Adrenal gland (tissue), 12 donors: Measurements from ENCODE around the gene ZNF487. TPM values are rescaled to one million over a fixed set of nuclear protein-coding genes. Genes with fewer than 3 reads are reported as not detected.

Experiments
- DNase-seq, 7 donors: peaks; one replicate each; pipeline ENCODE4 v3.0.0-alpha.2; 2019 to 2020
- H3K27ac ChIP-seq, 5 donors: fragments of 200-600 bp; sonication (generic) in 4 of 5; 1 replicate in 3 of 5; 2 replicates in 2 of 5; pipeline versions ENCODE4 v1.5.1 to v1.8.0; 2016 to 2020; ENCODE audit warnings: mild to moderate bottlenecking in 1 of 5
- H3K27me3 ChIP-seq: fragments of 200-600 bp; 2 replicates; pipeline ENCODE4 v1.8.0; 2021
- H3K36me3 ChIP-seq, 2 donors: fragments of 200-600 bp; replicated peaks in 1 of 2; 1 replicate in 1 of 2; 2 replicates in 1 of 2; pipeline versions ENCODE4 v1.5.1 to v1.8.0; 2018 to 2022
- H3K4me1 ChIP-seq, 2 donors: fragments of 200-600 bp; replicated peaks in 1 of 2; 1 replicate in 1 of 2; 2 replicates in 1 of 2; pipeline versions ENCODE4 v1.5.1 to v1.8.0; 2018 to 2021
- H3K4me3 ChIP-seq, 4 donors: fragments of 200-600 bp; sonication (generic) in 3 of 4; one replicate each; pipeline ENCODE4 v1.5.1; 2016 to 2018
- H3K9me3 ChIP-seq, 3 donors: fragments of 200-600 bp; sonication (generic) in 1 of 3; replicated peaks in 1 of 3; 1 replicate in 2 of 3; 2 replicates in 1 of 3; pipeline versions ENCODE4 v1.5.1 to v1.8.0; 2016 to 2021
- POLR2A ChIP-seq, 2 donors: fragments of 450-650 bp; IDR thresholded peaks; one replicate each; pipeline ENCODE4 v1.6.1; 2017; ENCODE audit warnings: antibody characterized with exemption in 2 of 2, mild to moderate bottlenecking in 2 of 2, moderate library complexity in 1 of 2
- WGBS, 4 donors: extraction: QIAGEN DNeasy Blood & Tissue Kit in 2 of 4; methylation state at CpG; one replicate each; pipeline versions ENCODE4 v1.1.5 to v1.1.7; 2013 to 2017; 5-methylcytosine and 5-hydroxymethylcytosine counted together
- intact Hi-C, 2 donors: fragments of 100-400 bp; cut with DNase I; formaldehyde crosslinking; loops; one replicate each; pipeline versions ENCODE4 v1.14.1 to v1.15.0; 2022 to 2023
- polyA plus RNA-seq, 3 donors: library from polyadenylated mRNA; stranded (reverse); fragments of 200-250 nt in 2 of 3; fragments of 350-450 nt in 1 of 3; fragmentation: Illumina TruSeq in 1 of 3; extraction: RNeasy Lipid Tissue Mini Kit (QIAGEN cat#74804) in 1 of 3; gene quantifications; one replicate each; pipeline ENCODE4 v1.2.3, GENCODE V29; 2013 to 2014
- total RNA-seq, 9 donors: library from RNA; depleted of rRNA in 4 of 9; stranded (reverse); fragments of >200 nt in 4 of 9; fragments of 120-200 nt in 1 of 9; fragmentation: NEBNext Ultra II Directional in 1 of 9; extraction: Animal tissue kit (Norgen Biotek cat#: 25700) in 1 of 9; gene quantifications; one replicate each; pipeline versions ENCODE4 v1.1.0 to v1.2.4, GENCODE V29; 2013 to 2023
- TF ChIP-seq, protein P1 (sequence below), 6 experiments: fragments of 450-650 bp in 4 of 6; fragments of 200-600 bp in 2 of 6; sonication (generic) in 1 of 6; IDR thresholded peaks; 1 replicate in 5 of 6; 2 replicates in 1 of 6; pipeline versions ENCODE4 v1.5.1 to v1.8.0; 2016 to 2021; ENCODE audit warnings: antibody characterized with exemption in 6 of 6, mild to moderate bottlenecking in 2 of 6, moderate library complexity in 1 of 6
- donor health status: healthy with polysubstance abuse.
- donor health status: Bipolar disorder and iron deficiency.
- donor health status: DM: yes; HTN: yes; CAD: no.
- donor health status: DM: no; HTN: no; CAD: no.
- donor health status: DM: no; HTN: no; CAD: no.
- donor health status: DM: yes; HTN: yes; CAD: no.

Gene ZNF487
- total and polyA plus RNA-seq, 12 donors: 2.1 to 10.1 (median 5.7) TPM

DNA sequence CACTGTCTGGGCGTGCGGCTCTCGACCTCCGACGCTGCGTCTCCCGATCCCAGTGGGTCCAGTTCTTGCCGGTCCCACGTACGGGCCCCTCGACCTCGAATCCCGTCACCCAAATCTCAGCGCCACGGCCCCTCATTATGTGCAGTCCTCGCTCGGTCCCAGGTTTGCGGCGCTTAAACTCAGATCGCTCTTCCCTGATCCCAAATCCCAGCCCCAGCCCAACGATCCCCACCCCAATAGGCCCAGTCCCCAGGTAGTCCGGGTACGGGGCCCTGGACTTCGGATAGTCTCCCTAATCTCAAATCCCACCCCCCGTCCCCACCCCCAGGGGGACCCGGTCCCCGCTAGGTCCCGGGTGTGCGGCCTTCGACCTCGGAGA is 28.6 kb upstream of the ZNF487 start:
- TF ChIP-seq POLR2A (IDR thresholded peaks at IDR 0.05): no peak
- TF ChIP-seq, protein P1, sequence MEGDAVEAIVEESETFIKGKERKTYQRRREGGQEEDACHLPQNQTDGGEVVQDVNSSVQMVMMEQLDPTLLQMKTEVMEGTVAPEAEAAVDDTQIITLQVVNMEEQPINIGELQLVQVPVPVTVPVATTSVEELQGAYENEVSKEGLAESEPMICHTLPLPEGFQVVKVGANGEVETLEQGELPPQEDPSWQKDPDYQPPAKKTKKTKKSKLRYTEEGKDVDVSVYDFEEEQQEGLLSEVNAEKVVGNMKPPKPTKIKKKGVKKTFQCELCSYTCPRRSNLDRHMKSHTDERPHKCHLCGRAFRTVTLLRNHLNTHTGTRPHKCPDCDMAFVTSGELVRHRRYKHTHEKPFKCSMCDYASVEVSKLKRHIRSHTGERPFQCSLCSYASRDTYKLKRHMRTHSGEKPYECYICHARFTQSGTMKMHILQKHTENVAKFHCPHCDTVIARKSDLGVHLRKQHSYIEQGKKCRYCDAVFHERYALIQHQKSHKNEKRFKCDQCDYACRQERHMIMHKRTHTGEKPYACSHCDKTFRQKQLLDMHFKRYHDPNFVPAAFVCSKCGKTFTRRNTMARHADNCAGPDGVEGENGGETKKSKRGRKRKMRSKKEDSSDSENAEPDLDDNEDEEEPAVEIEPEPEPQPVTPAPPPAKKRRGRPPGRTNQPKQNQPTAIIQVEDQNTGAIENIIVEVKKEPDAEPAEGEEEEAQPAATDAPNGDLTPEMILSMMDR (IDR thresholded peaks at IDR 0.05): no peak
- peak overlapping the region in 3 of 4 donors; percentile 75 to 89 (median 84) for H3K4me3 ChIP-seq
- peaks cover 23 to 37% of the 10 kb centered on the region in 2 donors for H3K4me1 ChIP-seq
- peaks cover 0 to 3% of the 10 kb centered on the region in 2 donors for H3K36me3 ChIP-seq
- intact Hi-C loops: no loop called here
- H3K27me3 ChIP-seq: no peaks in the 10 kb centered on the region
- H3K9me3 ChIP-seq: no peaks in the 10 kb centered on the region
- peak in 1 of 7 donors; percentile 55 for DNase-seq
- H3K27ac ChIP-seq: peak overlapping the region; percentile 99 to 100 (median 99)
- 0 to 1% (median 0%) methylated on average over 1 to 31 of the region's 31 CpGs for WGBS, 4 donors

DNA sequence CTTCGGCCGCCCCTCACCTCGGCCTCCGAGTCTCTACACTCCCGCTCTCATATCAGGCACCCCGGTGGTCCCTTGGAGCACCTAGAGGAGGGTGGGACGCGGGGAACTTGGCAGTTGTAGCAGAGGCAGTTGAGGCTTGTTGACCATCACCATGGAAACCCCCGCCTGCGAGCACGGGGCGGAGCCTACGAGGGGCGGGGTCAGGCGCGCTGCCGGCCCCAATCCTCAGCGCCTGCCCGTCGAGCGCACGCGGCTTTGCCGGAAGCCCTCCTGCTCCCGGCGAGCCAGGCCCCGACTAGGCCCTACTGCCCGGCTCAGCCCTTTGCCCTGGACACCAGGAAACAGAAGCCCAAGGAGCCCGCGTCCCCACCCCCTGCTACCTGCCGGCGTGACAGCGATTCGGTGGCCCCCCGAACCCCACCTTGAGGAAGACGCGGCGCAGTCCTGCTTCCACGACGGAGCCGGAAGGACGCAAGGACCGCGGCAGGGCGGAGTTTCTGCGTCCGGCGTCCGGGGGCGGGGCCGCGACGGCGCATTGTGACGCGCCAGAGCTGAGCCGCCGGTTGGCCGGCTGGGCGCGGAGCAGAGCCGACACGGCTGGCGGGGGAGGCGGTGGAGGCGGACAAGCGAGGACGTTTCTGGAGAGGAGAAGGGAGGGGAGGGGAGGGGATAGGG is 28.1 kb upstream of the ZNF487 start, which contains the start of gene HNRNPF:
Gene HNRNPF, minus strand, starts transcription at position 477 of the 675 bp plus-strand sequence. CDS start 21,302 bp downstream, outside the sequence.
- no peaks in the 10 kb centered on the region for H3K36me3 ChIP-seq
- peak within 1 kb of the TSS; percentile 99 to 100 (median 99) for H3K27ac ChIP-seq
- peak within 1 kb of the TSS in 3 of 4 donors; percentile 75 to 89 (median 84) for H3K4me3 ChIP-seq
- TF ChIP-seq, protein P1 (IDR thresholded peaks at IDR 0.05): no peak
- peak; percentile 92 to 93 for TF ChIP-seq POLR2A (IDR thresholded peaks at IDR 0.05)
- H3K4me1 ChIP-seq: peaks cover 23 to 32% of the 10 kb centered on the region in 2 donors
- WGBS, 4 donors: 0 to 1% (median 0%) methylated on average over 1 to 68 of the region's 68 CpGs
- DNase-seq: peak; percentile 95 to 97 (median 96)
- no peaks in the 10 kb centered on the region for H3K9me3 ChIP-seq
- intact Hi-C loops: no loop called here
- H3K27me3 ChIP-seq: no peaks in the 10 kb centered on the region

DNA sequence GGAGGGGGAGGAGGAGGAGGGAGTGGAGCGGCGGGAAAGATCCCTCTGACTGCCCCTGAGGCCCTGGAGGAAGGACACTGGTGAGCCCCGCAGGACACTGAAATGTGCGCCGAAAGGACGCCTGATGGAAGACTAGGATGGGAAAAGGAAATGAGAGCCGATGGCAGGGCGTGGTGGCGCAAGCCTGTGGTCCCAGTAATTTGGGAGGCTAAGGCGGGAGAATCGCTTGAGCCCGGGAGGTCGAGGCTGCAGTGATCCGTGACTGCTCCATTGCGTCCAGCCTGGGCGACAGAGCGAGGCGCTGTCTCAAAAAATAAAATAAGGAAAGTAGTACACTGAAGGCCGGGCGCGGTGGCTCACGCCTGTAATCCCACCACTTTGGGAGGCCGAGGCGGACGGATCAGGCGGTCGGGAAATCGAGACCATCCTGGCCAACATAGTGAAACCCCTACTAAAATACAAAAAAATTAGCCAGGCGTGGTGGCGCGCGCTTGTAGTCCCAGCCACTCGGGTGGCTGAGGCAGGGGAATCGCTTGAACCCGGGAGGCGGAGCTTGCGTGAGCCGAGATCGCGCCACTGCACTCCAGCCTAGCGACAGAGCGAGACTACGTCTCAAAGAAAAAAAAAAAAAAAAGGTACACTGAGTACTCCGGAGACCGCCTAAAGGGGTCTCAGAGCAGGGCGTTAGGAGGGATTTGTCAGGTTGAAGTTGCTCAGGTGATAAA is 27.4 kb upstream of the ZNF487 start:
- no peaks in the 10 kb centered on the region for H3K9me3 ChIP-seq
- 5 to 24% (median 12%) methylated on average over 45 to 46 of the region's 46 CpGs for WGBS, 4 donors
- peaks cover 20 to 25% of the 10 kb centered on the region in 2 donors for H3K4me1 ChIP-seq
- peak overlapping the region; percentile 99 to 100 (median 99) for H3K27ac ChIP-seq
- DNase-seq: peak; percentile 53 to 79 (median 65)
- no peaks in the 10 kb centered on the region for H3K36me3 ChIP-seq
- no peaks in the 10 kb centered on the region for H3K27me3 ChIP-seq
- TF ChIP-seq, protein P1 (IDR thresholded peaks at IDR 0.05): no peak
- peak in 1 of 2 donors; percentile 42 for TF ChIP-seq POLR2A (IDR thresholded peaks at IDR 0.05)
- intact Hi-C loops: no loop called here
- H3K4me3 ChIP-seq: peak overlapping the region in 3 of 4 donors; percentile 45 to 89 (median 75)

DNA sequence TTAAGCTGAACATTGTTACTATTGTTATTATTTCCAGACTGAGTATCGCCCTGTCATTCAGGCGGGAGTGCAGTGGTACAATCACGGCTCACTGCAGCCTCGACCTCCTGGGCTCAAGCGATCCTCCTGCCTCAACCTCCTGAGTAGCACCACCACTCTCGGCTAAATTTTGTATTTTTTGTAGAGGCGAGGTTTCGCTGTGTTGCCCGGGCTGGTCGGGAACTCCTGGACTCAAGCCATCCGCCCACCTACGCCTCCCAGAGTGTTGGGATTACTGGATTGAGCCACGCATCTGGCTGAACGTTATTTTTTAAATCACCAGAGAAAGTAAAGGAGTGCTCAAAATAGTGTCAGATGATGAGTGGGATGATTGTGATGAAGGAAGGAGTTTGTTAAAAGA is 26.6 kb upstream of the ZNF487 start:
- DNase-seq: peak in 1 of 7 donors; percentile 55
- Histone ChIP-seq H3K27me3 (no peaks in the 10 kb centered on the region), H3K27ac (peak overlapping the region in 1 of 5 donors; percentile 99), H3K9me3 (no peaks in the 10 kb centered on the region), H3K4me3 (no peak overlapping the region), H3K36me3 (no peaks in the 10 kb centered on the region), H3K4me1 (peaks cover 13 to 17% of the 10 kb centered on the region in 2 donors)
- TF ChIP-seq, protein P1 (IDR thresholded peaks at IDR 0.05): no peak
- TF ChIP-seq POLR2A (IDR thresholded peaks at IDR 0.05): no peak
- 88 to 96% (median 93%) methylated on average over 13 to 14 of the region's 14 CpGs for WGBS, 4 donors
- intact Hi-C loops: no loop called here
